ENCODE measurements around the gene LRRN1. TPM values are rescaled to one million over a fixed set of nuclear protein-coding genes. Genes with fewer than 3 reads are reported as not detected.
"Not testable (repeated sequence)": the region's sequence is repeated elsewhere in the genome, so short reads cannot be mapped to it uniquely, and the experiment has no call there.

Gene LRRN1
- total RNA-seq, 1 experiment from 2014 or later, result 0.57 TPM

DNA sequence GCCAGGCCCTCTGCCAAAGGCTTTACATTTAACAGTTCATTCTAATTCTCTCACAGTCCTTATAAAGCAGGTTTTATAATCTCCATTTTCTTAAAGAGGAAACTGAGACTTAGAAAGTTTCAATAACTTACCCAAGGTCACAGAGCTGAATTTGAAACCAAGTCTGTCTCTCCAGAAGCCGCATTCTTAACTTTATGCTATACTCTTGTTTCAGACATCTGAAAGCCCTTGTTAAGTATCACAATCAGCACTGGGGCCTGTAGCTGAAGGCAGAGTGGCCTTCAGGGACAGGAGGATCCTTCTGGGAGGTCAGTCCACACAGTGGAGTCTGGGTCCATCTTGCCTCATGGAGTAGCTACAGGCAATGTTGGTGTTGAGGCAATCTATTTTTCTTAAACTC is 27.9 kb downstream of the LRRN1 start:
- Histone ChIP-seq H3K27me3 (ENCODE audit: insufficient read depth, low read depth) (no peaks in the 10 kb centered on the region), H3K4me2 (no peak overlapping the region), H3K36me3 (ENCODE audit: low read depth) (no peaks in the 10 kb centered on the region), H3K4me3 (no peak overlapping the region), H3F3A (ENCODE audit: insufficient read depth, low read depth) (no peaks in the 10 kb centered on the region), H4K20me1 (ENCODE audit: insufficient read depth) (no peaks in the 10 kb centered on the region), H3K79me2 (ENCODE audit: low read depth) (no peaks in the 10 kb centered on the region), H2AFZ (no peak overlapping the region), H3K9me3 (ENCODE audit: insufficient read depth, low read depth) (no peaks in the 10 kb centered on the region), H3K9me2 (ENCODE audit: insufficient read depth) (no peaks in the 10 kb centered on the region), H3K27ac (no peak overlapping the region), H3K4me1 (replicated peaks; ENCODE audit: insufficient read depth) (no peaks in the 10 kb centered on the region)
- ChIA-PET CTCF (no interaction called here), POLR2A (ENCODE audit: unreplicated experiment) (no interaction called here)
- no peak for TF ChIP-seq EZH2 (IDR thresholded peaks at IDR 0.05; ENCODE audit: low read depth)
- TF ChIP-seq, protein P1, sequence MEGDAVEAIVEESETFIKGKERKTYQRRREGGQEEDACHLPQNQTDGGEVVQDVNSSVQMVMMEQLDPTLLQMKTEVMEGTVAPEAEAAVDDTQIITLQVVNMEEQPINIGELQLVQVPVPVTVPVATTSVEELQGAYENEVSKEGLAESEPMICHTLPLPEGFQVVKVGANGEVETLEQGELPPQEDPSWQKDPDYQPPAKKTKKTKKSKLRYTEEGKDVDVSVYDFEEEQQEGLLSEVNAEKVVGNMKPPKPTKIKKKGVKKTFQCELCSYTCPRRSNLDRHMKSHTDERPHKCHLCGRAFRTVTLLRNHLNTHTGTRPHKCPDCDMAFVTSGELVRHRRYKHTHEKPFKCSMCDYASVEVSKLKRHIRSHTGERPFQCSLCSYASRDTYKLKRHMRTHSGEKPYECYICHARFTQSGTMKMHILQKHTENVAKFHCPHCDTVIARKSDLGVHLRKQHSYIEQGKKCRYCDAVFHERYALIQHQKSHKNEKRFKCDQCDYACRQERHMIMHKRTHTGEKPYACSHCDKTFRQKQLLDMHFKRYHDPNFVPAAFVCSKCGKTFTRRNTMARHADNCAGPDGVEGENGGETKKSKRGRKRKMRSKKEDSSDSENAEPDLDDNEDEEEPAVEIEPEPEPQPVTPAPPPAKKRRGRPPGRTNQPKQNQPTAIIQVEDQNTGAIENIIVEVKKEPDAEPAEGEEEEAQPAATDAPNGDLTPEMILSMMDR (conservative IDR thresholded peaks at IDR 0.05), result no peak
- no TSS peak for BruUV-seq (replicated peaks)
- intact Hi-C loops (cut with micrococcal nuclease; ENCODE audit: unreplicated experiment), result no loop called here
- no peak for DNase-seq

DNA sequence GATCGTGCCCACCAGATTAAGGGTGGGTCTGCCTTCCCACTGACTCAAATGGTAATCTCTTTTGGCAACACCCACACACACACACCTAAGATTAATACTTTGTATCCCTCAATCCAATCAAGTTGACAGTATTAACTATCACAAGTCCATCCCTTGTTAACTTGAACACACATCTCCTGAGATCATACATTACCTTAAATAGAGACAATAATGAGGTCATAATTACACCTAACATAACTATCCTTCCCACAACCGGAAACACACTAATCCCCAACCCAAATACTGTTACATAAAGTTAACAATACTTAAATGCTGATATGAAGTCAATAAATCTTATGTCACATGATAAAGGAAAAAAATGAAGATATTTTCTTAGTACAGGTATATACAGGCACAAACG is 29.2 kb downstream of the LRRN1 start:
- H3K27ac ChIP-seq; CTCF ChIA-PET; H3K79me2 ChIP-seq (ENCODE audit: low read depth); H3K4me2 ChIP-seq; H3F3A ChIP-seq (ENCODE audit: insufficient read depth, low read depth); H4K20me1 ChIP-seq (ENCODE audit: insufficient read depth); intact Hi-C loops (cut with micrococcal nuclease; ENCODE audit: unreplicated experiment); H3K9me3 ChIP-seq (ENCODE audit: insufficient read depth, low read depth); BruUV-seq (replicated peaks); H3K27me3 ChIP-seq (ENCODE audit: insufficient read depth, low read depth); H3K36me3 ChIP-seq (ENCODE audit: low read depth); H3K4me3 ChIP-seq; H3K9me2 ChIP-seq (ENCODE audit: insufficient read depth); H2AFZ ChIP-seq; DNase-seq; H3K4me1 ChIP-seq (replicated peaks; ENCODE audit: insufficient read depth); POLR2A ChIA-PET (ENCODE audit: unreplicated experiment): not testable (repeated sequence)

DNA sequence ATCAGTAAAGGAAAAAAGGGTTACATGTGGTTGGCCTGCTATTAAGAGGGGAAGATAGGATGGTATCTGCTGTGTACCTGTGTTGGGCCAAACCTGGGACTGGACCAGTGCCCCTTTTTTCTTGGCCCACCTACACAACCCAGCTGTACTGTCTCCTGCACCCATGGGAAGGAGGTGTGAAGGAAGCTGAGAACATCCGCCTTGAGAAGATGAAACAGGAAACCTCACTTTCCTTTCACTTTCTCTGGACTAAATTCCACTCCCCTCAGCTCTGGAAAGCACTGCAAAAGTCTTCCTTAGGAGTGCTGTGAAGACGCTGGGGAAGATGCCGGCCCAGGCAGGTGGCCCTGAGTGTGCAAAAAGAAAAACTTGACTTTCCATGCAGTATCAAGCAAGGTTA is 37.6 kb downstream of the LRRN1 start:
- Histone ChIP-seq H2AFZ (no peak overlapping the region), H3K4me2 (no peak overlapping the region), H3K27ac (no peak overlapping the region), H3F3A (ENCODE audit: insufficient read depth, low read depth) (no peaks in the 10 kb centered on the region), H3K4me1 (replicated peaks; ENCODE audit: insufficient read depth) (no peaks in the 10 kb centered on the region), H3K9me2 (ENCODE audit: insufficient read depth) (no peaks in the 10 kb centered on the region), H3K9me3 (ENCODE audit: insufficient read depth, low read depth) (no peaks in the 10 kb centered on the region), H3K36me3 (ENCODE audit: low read depth) (no peaks in the 10 kb centered on the region), H3K4me3 (no peak overlapping the region), H4K20me1 (ENCODE audit: insufficient read depth) (no peaks in the 10 kb centered on the region), H3K27me3 (ENCODE audit: insufficient read depth, low read depth) (no peaks in the 10 kb centered on the region), H3K79me2 (ENCODE audit: low read depth) (no peaks in the 10 kb centered on the region)
- TF ChIP-seq, protein P1 (conservative IDR thresholded peaks at IDR 0.05), result no peak
- TF ChIP-seq EZH2 (IDR thresholded peaks at IDR 0.05; ENCODE audit: low read depth), result no peak
- no TSS peak for BruUV-seq (replicated peaks)
- CTCF ChIA-PET, result no interaction called here
- intact Hi-C loops (cut with micrococcal nuclease; ENCODE audit: unreplicated experiment), result no loop called here
- POLR2A ChIA-PET (ENCODE audit: unreplicated experiment), result no interaction called here
- DNase-seq, result no peak

DNA sequence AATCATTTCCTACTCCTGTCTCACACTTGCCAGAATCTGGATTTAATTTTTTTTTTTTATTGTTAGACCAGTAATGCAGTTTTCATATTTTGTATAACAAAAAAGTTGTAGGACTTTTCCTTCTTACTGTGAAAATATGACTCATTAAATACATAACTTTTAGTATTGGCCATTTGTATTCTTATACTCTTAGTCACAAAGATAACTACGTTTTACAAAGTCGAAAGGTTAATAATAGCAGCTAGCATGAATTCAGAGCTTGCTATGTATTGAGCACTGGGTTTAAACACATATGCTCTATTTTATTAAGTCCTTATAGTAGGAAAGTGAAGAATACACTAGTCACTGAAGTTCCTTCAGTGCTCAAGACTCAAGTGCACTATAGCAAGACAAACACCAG is 43.1 kb downstream of the LRRN1 start:
- Histone ChIP-seq H3K27ac (no peak overlapping the region), H3K36me3 (ENCODE audit: low read depth) (no peaks in the 10 kb centered on the region), H3K9me2 (ENCODE audit: insufficient read depth) (no peaks in the 10 kb centered on the region), H3K4me2 (no peak overlapping the region), H3K27me3 (ENCODE audit: insufficient read depth, low read depth) (no peaks in the 10 kb centered on the region), H3K4me3 (no peak overlapping the region), H4K20me1 (ENCODE audit: insufficient read depth) (no peaks in the 10 kb centered on the region), H3K79me2 (ENCODE audit: low read depth) (no peaks in the 10 kb centered on the region), H3K4me1 (replicated peaks; ENCODE audit: insufficient read depth) (no peaks in the 10 kb centered on the region), H2AFZ (no peak overlapping the region), H3F3A (ENCODE audit: insufficient read depth, low read depth) (no peaks in the 10 kb centered on the region), H3K9me3 (ENCODE audit: insufficient read depth, low read depth) (no peaks in the 10 kb centered on the region)
- TF ChIP-seq, protein P1 (conservative IDR thresholded peaks at IDR 0.05), result no peak
- TF ChIP-seq EZH2 (IDR thresholded peaks at IDR 0.05; ENCODE audit: low read depth), result no peak
- intact Hi-C loops (cut with micrococcal nuclease; ENCODE audit: unreplicated experiment), result no loop called here
- POLR2A ChIA-PET (ENCODE audit: unreplicated experiment), result no interaction called here
- CTCF ChIA-PET, result no interaction called here
- BruUV-seq (replicated peaks), result no TSS peak
- DNase-seq, result no peak

All from PC-9 (cell line).